Subcutaneous abdominal adipose tissue (tissue), 5 donors: ENCODE data around the gene EPS8L2.
"Not testable (repeated sequence)": the region's sequence is repeated elsewhere in the genome, so short reads cannot be mapped to it uniquely, and the experiment has no call there.

ENCODE experiments used
- H3K27ac ChIP-seq: one replicate; pipeline ENCODE4 v1.7.0; 2013; ENCODE audit warnings: low read depth, mild to moderate bottlenecking, inconsistent platforms, low read length, moderate library complexity
- H3K27me3 ChIP-seq, 5 donors: one replicate each; pipeline ENCODE4 v1.7.0; 2013; ENCODE audit warnings: low read length in 5 of 5, inconsistent platforms in 1 of 5; ENCODE audit not compliant: control insufficient read depth in 5 of 5, insufficient read depth in 4 of 5
- H3K36me3 ChIP-seq, 5 donors: one replicate each; pipeline ENCODE4 v1.7.0; 2013; ENCODE audit warnings: low read length in 5 of 5; ENCODE audit not compliant: control insufficient read depth in 5 of 5, insufficient read depth in 5 of 5
- H3K4me1 ChIP-seq, 5 donors: one replicate each; pipeline ENCODE4 v1.7.0; 2013; ENCODE audit warnings: low read length in 5 of 5, mild to moderate bottlenecking in 3 of 5, moderate library complexity in 1 of 5; ENCODE audit not compliant: control insufficient read depth in 5 of 5, insufficient read depth in 5 of 5
- H3K4me3 ChIP-seq, 5 donors: one replicate each; pipeline ENCODE4 v1.7.0; 2013; ENCODE audit warnings: low read length in 5 of 5, low read depth in 1 of 5
- H3K9ac ChIP-seq, 5 donors: one replicate each; pipeline ENCODE4 v1.7.0; 2013; ENCODE audit warnings: low read length in 5 of 5, mild to moderate bottlenecking in 4 of 5, moderate library complexity in 3 of 5
- H3K9me3 ChIP-seq, 5 donors: one replicate each; pipeline ENCODE4 v1.7.0; 2013; ENCODE audit warnings: low read length in 5 of 5; ENCODE audit not compliant: control insufficient read depth in 5 of 5
- donor health status: healthy.
- donor health status: healthy.
- donor health status: healthy.
- donor health status: healthy.
- donor health status: healthy.

The EPS8L2 gene

GRCh38 chr11:729492-730074, 23.6 kb downstream of the EPS8L2 start:
- no peak overlapping the region for H3K4me3 ChIP-seq
- peaks cover 0 to 30% (median 27%) of the 10 kb centered on the region in 5 donors for H3K4me1 ChIP-seq
- H3K27me3 ChIP-seq = peaks cover 0 to 12% (median 10%) of the 10 kb centered on the region in 5 donors
- peak overlapping the region in 1 of 5 donors; percentile 47 for H3K9ac ChIP-seq
- no peaks in the 10 kb centered on the region for H3K36me3 ChIP-seq
- H3K27ac ChIP-seq = no peak overlapping the region
- no peaks in the 10 kb centered on the region for H3K9me3 ChIP-seq

DNA sequence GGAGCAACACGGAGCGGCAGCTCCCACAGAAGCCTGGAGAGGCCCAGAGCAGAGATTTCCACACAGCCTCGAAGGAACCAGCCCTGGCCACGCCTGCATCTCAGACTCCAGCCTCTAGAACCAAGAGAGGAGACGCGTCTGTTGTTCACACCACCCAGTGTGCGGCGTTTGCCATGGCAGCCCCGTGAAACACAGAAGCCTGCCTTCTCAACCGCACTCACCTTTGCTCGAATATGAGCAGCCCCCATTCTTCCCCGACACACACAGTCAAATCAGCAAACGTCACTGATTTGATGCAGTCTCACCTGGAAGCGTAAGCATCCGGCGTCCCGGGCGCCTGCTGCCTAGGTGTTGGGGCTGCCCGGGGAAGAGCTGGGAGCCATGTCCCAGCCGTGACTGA, 27.0 kb downstream of the EPS8L2 start:
- Histone ChIP-seq H3K36me3 (no peaks in the 10 kb centered on the region), H3K27me3 (peaks cover 0 to 5% (median 0%) of the 10 kb centered on the region in 5 donors), H3K27ac (no peak overlapping the region), H3K9me3 (no peaks in the 10 kb centered on the region), H3K4me1 (peaks cover 0 to 12% (median 11%) of the 10 kb centered on the region in 5 donors), H3K9ac (no peak overlapping the region), H3K4me3 (no peak overlapping the region)

GRCh38 chr11:734541-734940, 28.5 kb downstream of the EPS8L2 start:
- not testable (repeated sequence) for H3K4me1 ChIP-seq, H3K9ac ChIP-seq, H3K36me3 ChIP-seq, H3K4me3 ChIP-seq, H3K9me3 ChIP-seq, H3K27me3 ChIP-seq, H3K27ac ChIP-seq

DNA sequence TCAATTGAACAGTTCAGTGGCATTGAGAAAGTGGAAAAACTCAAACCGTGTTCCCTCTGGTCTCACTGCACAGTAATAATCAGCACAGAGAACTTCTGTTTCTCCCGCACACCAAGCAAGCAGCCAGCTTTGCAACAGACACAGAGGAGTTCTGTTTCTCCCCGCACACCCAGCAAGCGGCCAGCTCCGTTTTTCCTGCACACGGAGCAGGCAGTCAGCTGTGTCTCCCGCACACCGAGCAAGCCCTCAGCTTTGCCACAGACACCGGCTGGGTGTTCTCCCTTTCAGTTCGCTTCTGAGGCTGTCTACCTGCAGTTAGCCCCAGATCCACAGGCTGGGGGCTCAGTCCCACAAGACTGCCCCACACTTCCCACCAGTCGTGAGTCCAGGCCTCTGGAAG, 31.3 kb downstream of the EPS8L2 start:
- Histone ChIP-seq H3K27ac (no peak overlapping the region), H3K9me3 (no peaks in the 10 kb centered on the region), H3K27me3 (peaks cover 0 to 5% (median 0%) of the 10 kb centered on the region in 5 donors), H3K4me3 (no peak overlapping the region), H3K4me1 (peaks cover 0 to 4% (median 0%) of the 10 kb centered on the region in 5 donors), H3K9ac (no peak overlapping the region), H3K36me3 (no peaks in the 10 kb centered on the region)

DNA sequence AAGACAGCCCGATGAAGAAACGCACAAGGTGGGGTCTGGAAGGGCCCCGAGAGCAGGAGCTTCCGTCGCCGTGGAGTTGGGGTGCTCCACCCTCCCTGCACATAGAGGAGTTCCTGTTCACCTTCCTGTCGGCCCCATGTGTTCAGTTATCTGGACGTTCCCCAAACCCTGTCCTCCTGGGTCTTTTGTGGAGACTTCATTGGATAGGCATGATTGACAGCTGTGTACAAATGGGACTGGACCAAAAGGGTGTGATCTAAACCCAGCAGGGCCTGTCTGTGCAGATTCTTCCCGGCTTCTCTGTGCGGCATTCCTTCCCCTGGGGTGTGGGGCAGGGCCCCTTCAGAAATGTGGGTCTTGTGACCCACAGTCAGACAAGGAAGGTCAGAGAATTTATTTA, 31.9 kb downstream of the EPS8L2 start:
- H3K27me3 ChIP-seq, H3K4me1 ChIP-seq, H3K4me3 ChIP-seq, H3K9me3 ChIP-seq, H3K36me3 ChIP-seq, H3K27ac ChIP-seq, H3K9ac ChIP-seq: not testable (repeated sequence)

DNA sequence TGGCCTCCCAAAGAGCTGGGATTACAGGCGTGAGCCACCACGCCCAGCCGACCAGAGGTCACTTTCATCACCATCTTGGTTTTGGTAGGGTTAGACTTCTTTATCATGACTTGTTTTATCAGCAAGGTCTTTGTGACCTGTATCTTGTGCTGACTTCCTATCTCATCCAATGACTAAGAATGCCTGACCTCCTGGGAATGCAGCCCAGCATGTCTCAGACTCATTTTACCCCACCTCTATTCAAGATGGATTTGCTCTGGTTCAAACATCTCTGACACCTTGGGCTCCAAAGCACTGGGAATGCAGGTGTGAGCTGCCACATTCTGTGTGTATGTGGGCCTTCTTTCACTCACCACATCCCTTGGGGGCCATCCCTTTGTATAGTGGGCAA, 36.1 kb downstream of the EPS8L2 start:
- Histone ChIP-seq H3K36me3 (no peaks in the 10 kb centered on the region), H3K27ac (no peak overlapping the region), H3K9ac (no peak overlapping the region), H3K27me3 (peaks cover 0 to 3% (median 0%) of the 10 kb centered on the region in 5 donors), H3K4me1 (peaks cover 0 to 13% (median 7%) of the 10 kb centered on the region in 5 donors), H3K4me3 (no peak overlapping the region), H3K9me3 (no peaks in the 10 kb centered on the region)

DNA sequence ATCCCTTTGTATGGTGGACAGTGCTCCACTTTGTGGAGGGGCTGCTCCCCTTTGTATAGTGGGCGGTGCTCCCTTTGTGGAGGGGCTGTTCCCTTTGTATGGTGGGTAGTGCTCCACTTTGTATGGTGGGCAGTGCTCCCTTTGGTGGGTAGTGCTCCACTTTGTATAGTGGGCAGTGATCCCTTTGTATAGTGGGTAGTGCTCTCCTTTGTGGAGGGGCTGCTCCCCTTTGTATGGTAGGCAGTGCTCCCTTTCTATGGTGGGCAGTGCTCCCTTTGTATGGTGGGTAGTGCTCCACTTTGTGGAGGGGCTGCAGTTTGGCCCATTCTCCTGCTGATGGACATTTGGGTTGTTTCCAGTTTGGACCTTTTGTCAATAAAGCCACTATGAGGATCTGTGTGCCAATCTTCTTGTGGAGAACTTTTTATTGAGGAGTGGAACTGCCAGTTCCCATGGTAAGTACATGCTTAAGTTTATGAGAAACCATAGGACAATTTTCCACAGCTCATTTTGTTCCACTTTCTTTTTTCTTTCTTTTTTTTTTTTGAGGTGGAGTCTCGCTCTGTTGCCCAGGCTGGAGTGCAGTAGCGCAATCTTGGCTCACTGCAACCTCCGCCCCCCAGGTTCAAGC, 36.7 kb downstream of the EPS8L2 start:
- peaks cover 0 to under 1% (median 0%) of the 10 kb centered on the region in 5 donors for H3K27me3 ChIP-seq
- H3K27ac ChIP-seq = no peak overlapping the region
- no peaks in the 10 kb centered on the region for H3K36me3 ChIP-seq
- no peak overlapping the region for H3K4me3 ChIP-seq
- H3K9ac ChIP-seq = no peak overlapping the region
- no peaks in the 10 kb centered on the region for H3K9me3 ChIP-seq
- peaks cover 0 to 12% (median 8%) of the 10 kb centered on the region in 5 donors for H3K4me1 ChIP-seq

DNA sequence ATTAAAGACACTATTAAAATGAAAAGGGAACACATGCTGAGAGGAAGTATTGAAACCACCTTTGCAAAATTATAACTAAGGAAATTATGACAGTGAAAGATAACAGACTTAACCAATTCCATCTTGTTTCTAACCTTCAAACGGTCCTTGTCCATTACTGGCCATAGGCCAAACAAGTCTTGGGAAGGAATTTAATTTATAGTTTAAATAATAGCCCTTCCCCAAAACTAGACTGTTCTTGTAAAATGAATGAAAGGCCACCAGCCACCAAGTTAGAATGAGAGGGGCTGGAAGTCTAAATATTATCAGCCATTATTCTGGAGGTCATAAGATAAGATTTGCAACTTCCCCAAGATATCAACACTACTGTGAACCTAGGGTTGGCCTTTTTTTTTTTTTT, 39.4 kb downstream of the EPS8L2 start:
- Histone ChIP-seq H3K4me1 (peaks cover 0 to 36% (median 31%) of the 10 kb centered on the region in 5 donors), H3K36me3 (no peaks in the 10 kb centered on the region), H3K9ac (no peak overlapping the region), H3K27me3 (no peaks in the 10 kb centered on the region), H3K4me3 (no peak overlapping the region), H3K9me3 (no peaks in the 10 kb centered on the region), H3K27ac (no peak overlapping the region)

DNA sequence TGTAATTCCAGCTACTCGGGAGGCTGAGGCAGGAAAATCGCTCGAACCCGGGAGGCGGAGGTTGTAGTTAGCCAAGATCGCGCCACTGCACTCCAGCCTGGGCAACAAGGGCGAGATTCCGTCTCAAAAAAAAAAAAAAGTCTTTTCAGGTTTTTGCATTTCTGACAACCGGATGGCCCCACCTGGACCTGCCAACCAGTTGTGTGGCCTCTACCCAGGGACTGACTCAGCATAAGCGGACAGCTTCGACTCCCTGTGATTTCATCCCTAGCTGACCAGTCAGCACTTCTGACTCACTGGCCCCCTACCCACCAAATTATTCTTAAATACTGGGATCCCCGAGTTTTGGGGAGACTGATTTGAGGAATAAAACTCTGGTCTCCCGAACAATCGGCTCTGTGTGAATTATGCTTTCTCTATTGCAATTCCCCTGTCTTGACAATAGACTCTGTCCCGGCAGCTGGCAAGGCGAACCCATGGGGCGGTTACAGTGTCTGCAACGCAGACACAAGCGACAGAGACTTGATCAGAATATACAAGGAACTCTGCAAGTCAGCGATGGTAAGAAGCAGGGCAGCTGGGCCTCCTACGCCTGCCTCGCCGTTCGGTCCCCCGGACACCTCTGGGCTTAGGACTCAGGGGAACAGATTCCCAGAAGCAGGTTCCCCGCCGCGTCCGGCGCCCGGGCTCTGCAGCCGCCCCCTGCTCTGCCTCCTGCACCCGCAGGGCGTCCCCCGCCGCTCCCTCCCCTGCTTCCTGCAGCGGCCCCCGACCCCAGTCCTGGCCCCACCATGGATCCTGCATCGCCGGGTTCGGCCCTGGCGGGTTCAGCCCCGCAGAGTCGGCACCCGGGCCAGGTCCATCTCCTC, 40.5 kb downstream of the EPS8L2 start:
- peak overlapping the region; percentile 81 for H3K27ac ChIP-seq

More for the DNA sequence above, 40.5 kb downstream of the EPS8L2 start:
- Histone ChIP-seq H3K9ac (peak overlapping the region; percentile 6 to 79 (median 73)), H3K36me3 (no peaks in the 10 kb centered on the region), H3K9me3 (no peaks in the 10 kb centered on the region), H3K4me3 (peak overlapping the region; percentile 61 to 83 (median 74)), H3K4me1 (peaks cover 0 to 42% (median 31%) of the 10 kb centered on the region in 5 donors), H3K27me3 (no peaks in the 10 kb centered on the region)
